Astrocyte (in vitro differentiated cells and primary cell): ENCODE data around the gene ZBTB16.

ENCODE experiments used
- CTCF ChIP-seq: IDR thresholded peaks from 2 replicates; pipeline ENCODE4 v1.5.1; 2011; ENCODE audit warnings: low read depth, mild to moderate bottlenecking, inconsistent platforms, low read length, moderate library complexity; ENCODE audit not compliant: insufficient read depth
- EZH2 ChIP-seq: IDR thresholded peaks from 2 replicates; pipeline ENCODE4 v1.6.1; 2012; ENCODE audit warnings: mild to moderate bottlenecking, low read length, inconsistent platforms; ENCODE audit not compliant: insufficient read depth

GRCh38 chr11:114172871-114173444, 113.4 kb downstream of the ZBTB16 start:
- TF ChIP-seq EZH2, result no peak
- TF ChIP-seq CTCF, result no peak
